ENCODE measurements around the gene MAST2. TPM values are rescaled to one million over a fixed set of nuclear protein-coding genes. Genes with fewer than 3 reads are reported as not detected.

Gene MAST2
- total and polyA plus RNA-seq, 9 of the 15 experiments (the other 6 are each of a cell fraction or from before 2014, with no cell fraction given) = 0.73 to 32.0 (median 17.8) TPM

GRCh38 chr1:45969866-45970265, 166.5 kb downstream of the MAST2 start (continued):
- TF ChIP-seq, protein P1, sequence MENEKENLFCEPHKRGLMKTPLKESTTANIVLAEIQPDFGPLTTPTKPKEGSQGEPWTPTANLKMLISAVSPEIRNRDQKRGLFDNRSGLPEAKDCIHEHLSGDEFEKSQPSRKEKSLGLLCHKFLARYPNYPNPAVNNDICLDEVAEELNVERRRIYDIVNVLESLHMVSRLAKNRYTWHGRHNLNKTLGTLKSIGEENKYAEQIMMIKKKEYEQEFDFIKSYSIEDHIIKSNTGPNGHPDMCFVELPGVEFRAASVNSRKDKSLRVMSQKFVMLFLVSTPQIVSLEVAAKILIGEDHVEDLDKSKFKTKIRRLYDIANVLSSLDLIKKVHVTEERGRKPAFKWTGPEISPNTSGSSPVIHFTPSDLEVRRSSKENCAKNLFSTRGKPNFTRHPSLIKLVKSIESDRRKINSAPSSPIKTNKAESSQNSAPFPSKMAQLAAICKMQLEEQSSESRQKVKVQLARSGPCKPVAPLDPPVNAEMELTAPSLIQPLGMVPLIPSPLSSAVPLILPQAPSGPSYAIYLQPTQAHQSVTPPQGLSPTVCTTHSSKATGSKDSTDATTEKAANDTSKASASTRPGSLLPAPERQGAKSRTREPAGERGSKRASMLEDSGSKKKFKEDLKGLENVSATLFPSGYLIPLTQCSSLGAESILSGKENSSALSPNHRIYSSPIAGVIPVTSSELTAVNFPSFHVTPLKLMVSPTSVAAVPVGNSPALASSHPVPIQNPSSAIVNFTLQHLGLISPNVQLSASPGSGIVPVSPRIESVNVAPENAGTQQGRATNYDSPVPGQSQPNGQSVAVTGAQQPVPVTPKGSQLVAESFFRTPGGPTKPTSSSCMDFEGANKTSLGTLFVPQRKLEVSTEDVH (IDR thresholded peaks at IDR 0.05; ENCODE audit: low read depth, partially characterized antibody) = no peak
- TF ChIP-seq ZFP36 (IDR thresholded peaks at IDR 0.05; ENCODE audit: low read depth, low read length, partially characterized antibody) (no peak), SRSF7 (optimal IDR thresholded peaks at IDR 0.05; ENCODE audit: low read depth, low read length) (no peak), SRF (CRISPR knock-in tag; IDR thresholded peaks at IDR 0.05) (no peak), ZNF408 (CRISPR knock-in tag; IDR thresholded peaks at IDR 0.05; ENCODE audit: low read depth) (no peak), SMARCA4 (IDR thresholded peaks at IDR 0.05) (no peak), TAF9B (IDR thresholded peaks at IDR 0.05; ENCODE audit: partially characterized antibody) (no peak)

DNA sequence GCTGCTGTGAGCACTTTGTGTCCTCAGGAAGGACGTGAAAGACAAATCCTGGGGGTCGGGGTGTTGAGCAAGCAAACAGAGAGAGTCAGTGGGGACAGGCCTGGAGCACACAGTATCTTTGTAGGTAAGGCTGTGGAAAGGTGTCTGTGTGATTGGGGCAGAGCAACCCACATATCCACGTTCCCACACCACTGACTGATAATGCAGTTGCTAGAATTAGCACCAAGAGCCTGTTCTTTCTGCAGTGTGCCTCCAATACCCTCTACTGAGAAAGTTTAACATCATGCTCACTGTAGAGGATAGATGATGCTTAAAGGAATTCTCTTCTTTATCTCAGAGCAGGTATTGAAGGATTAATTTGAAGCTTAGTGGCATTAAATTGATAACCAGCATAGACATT, 167.9 kb downstream of the MAST2 start:
- WGBS (ENCODE audit: insufficient coverage, low coverage, missing lambda C conversion rate) = 76% methylated on average over 3 of the region's 3 CpGs
- Histone ChIP-seq H3K9me3 (replicated peaks; ENCODE audit: control insufficient read depth, insufficient read depth, low read depth, low read length) (no peaks in the 10 kb centered on the region), H3K27me3 (ENCODE audit: control insufficient read depth in 2 of 2, insufficient read depth in 2 of 2, low read length in 2 of 2) (no peaks in the 10 kb centered on the region), H3K4me2 (ENCODE audit: insufficient read depth, low read length) (no peak overlapping the region), H4K20me1 (replicated peaks; ENCODE audit: control insufficient read depth, insufficient read depth, low read length) (no peaks in the 10 kb centered on the region), H3K4me1 (replicated peaks in 1 of 2; ENCODE audit: control insufficient read depth in 2 of 2, insufficient read depth in 2 of 2, low read length in 2 of 2) (0 out of 5 replicates have a peak, but pooled peaks cover 0 to 2% of the 10 kb centered on the region in 2 experiments), H3K9ac (ENCODE audit: insufficient read depth in 1 of 2, low read depth in 2 of 2, low read length in 2 of 2) (no peak overlapping the region), H3K4me3 (no peak overlapping the region), H2AFZ (ENCODE audit: low read depth, low read length) (no peak overlapping the region), H3K36me3 (ENCODE audit: control insufficient read depth, insufficient read depth, low read length) (peaks cover 11% of the 10 kb centered on the region), H3K9me1 (ENCODE audit: control insufficient read depth, insufficient read depth, low read length) (no peaks in the 10 kb centered on the region), H3K27ac (ENCODE audit: extremely low read depth, low read depth, low read length) (no peak overlapping the region), H3K79me2 (ENCODE audit: control insufficient read depth, insufficient read depth, low read length) (no peaks in the 10 kb centered on the region)
- ChIA-PET POLR2A (interaction anchor here (0.6 to 1.2 kb wide), 2 partner anchors 36 to 233 kb away, joined by 3 to 4 read pairs; no protein-coding TSS in a partner anchor), CTCF (ENCODE audit: low intra/inter-chr PET ratio) (no interaction called here)
- FAIRE-seq (no peak), DNase-seq (ENCODE audit: extremely low read depth in 1 of 4, low spot score in 3 of 4) (no peak), ATAC-seq (no peak)
- no TSS peak for BruUV-seq (replicated peaks)
- intact Hi-C loops (cut with micrococcal nuclease) (no loop called here), in situ Hi-C loops (cut with MboI) (no loop called here)
- no peak for TF ChIP-seq PPARD (CRISPR knock-in tag; IDR thresholded peaks at IDR 0.05)
- no peak for TF ChIP-seq CTCF (IDR thresholded peaks at IDR 0.05 in 2 of 3, conservative IDR thresholded peaks at IDR 0.05 in 1 of 3; ENCODE audit: insufficient read depth in 2 of 3, low read depth in 1 of 3, low read length in 3 of 3)
- no peak for TF ChIP-seq CEBPB (tag; IDR thresholded peaks at IDR 0.05)
- TF ChIP-seq, protein P2, sequence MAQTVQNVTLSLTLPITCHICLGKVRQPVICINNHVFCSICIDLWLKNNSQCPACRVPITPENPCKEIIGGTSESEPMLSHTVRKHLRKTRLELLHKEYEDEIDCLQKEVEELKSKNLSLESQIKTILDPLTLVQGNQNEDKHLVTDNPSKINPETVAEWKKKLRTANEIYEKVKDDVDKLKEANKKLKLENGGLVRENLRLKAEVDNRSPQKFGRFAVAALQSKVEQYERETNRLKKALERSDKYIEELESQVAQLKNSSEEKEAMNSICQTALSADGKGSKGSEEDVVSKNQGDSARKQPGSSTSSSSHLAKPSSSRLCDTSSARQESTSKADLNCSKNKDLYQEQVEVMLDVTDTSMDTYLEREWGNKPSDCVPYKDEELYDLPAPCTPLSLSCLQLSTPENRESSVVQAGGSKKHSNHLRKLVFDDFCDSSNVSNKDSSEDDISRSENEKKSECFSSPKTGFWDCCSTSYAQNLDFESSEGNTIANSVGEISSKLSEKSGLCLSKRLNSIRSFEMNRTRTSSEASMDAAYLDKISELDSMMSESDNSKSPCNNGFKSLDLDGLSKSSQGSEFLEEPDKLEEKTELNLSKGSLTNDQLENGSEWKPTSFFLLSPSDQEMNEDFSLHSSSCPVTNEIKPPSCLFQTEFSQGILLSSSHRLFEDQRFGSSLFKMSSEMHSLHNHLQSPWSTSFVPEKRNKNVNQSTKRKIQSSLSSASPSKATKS (CRISPR knock-in tag; IDR thresholded peaks at IDR 0.05) = no peak
- no peak for TF ChIP-seq MYNN (IDR thresholded peaks at IDR 0.05)
- no peak for TF ChIP-seq MYNN (CRISPR knock-in tag; IDR thresholded peaks at IDR 0.05)
